ENCODE data around the gene OR10S1. TPM values are rescaled to one million over a fixed set of nuclear protein-coding genes. Genes with fewer than 3 reads are reported as not detected.

Gene OR10S1
- total and polyA plus RNA-seq, 4 donors, result not detected

DNA sequence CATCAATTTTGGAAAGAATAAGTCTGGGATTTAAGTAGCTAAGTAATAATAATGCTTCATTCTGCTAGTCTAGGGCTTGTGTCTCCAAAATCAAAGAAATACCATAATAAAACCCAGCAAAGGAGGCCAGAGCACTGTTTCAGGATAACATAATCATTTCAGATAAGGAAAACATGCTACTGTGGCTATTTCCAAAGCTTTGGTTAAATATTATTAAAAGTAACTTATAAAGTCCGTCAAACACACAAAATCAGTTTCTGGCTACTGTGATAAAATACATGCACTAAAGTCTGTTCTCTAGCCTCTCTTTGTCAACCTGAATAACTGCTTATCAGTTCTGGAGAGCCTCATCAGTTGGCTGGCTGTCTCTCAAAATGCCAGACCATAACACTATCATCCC is 32.4 kb downstream of the OR10S1 start:
- H3K9me3 ChIP-seq (ENCODE audit: control insufficient read depth, insufficient read depth, low read length), result no peaks in the 10 kb centered on the region
- WGBS (ENCODE audit: insufficient coverage), result no CpG with 5 or more reads among the region's 1 CpG
- no peaks in the 10 kb centered on the region for H3K4me1 ChIP-seq (ENCODE audit: control insufficient read depth, insufficient read depth, low read length)
- H3K4me3 ChIP-seq (ENCODE audit: low read depth, low read length), result no peak overlapping the region
- no peak for DNase-seq (ENCODE audit: low read depth in 4 of 6, low spot score in 6 of 6)
- H3K36me3 ChIP-seq (ENCODE audit: control insufficient read depth, insufficient read depth, low read length), result no peaks in the 10 kb centered on the region
- no peaks in the 10 kb centered on the region for H3K27me3 ChIP-seq (ENCODE audit: control insufficient read depth, insufficient read depth, low read length)
- H3K27ac ChIP-seq (ENCODE audit: low read depth, low read length), result no peak overlapping the region

DNA sequence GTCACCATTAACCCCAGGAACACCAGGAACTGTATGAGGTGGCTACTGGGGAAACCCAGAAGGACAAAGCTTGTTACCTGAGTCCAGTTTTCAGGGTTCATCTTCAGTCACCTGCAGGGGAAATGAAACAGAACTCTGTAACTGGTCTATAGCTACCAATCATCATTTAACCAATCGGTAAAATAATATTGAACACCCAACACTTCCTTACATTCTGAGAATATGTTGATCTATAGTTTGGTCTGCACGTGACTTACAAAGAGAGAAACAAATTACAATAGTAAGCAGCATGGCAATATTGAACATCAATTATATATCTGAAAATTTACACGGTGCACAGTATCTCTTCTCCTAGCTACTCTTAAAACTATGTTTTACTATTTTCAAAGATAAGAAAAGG is 33.8 kb downstream of the OR10S1 start, which contains the start of gene OR6T1:
Gene OR6T1 (minus strand): TSS at position 101 of the 400 bp plus-strand sequence. CDS start 0 bp downstream, at position 101.
- Histone ChIP-seq H3K27me3 (ENCODE audit: control insufficient read depth, insufficient read depth, low read length) (no peaks in the 10 kb centered on the region), H3K9me3 (ENCODE audit: control insufficient read depth, insufficient read depth, low read length) (no peaks in the 10 kb centered on the region), H3K4me3 (ENCODE audit: low read depth, low read length) (no peak within 1 kb of the TSS), H3K4me1 (ENCODE audit: control insufficient read depth, insufficient read depth, low read length) (no peaks in the 10 kb centered on the region), H3K27ac (ENCODE audit: low read depth, low read length) (no peak within 1 kb of the TSS), H3K36me3 (ENCODE audit: control insufficient read depth, insufficient read depth, low read length) (no peaks in the 10 kb centered on the region)
- no CpG with 5 or more reads among the region's 3 CpGs for WGBS (ENCODE audit: insufficient coverage)
- no peak for DNase-seq (ENCODE audit: low read depth in 4 of 6, low spot score in 6 of 6)

DNA sequence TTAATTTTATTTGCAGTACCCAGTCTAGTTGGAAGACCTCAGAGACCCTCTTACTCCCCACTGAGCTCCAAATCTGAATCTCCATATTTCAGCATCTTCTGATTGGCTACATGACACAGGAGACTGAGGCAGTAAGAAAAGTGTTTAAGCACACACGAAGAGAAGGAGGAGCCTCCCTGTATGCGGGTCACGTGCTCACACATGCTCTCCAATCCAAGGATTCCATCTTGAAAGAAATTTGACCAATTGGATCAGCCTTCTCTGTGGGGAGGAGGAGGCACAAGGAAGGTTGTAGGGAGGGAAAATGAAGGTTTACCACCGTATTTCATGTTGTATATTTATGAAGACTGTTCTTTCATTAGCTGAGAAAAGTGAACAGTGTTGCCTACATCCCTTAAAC is 35.2 kb downstream of the OR10S1 start:
- DNase-seq (ENCODE audit: low read depth in 4 of 6, low spot score in 6 of 6), result no peak
- Histone ChIP-seq H3K36me3 (ENCODE audit: control insufficient read depth, insufficient read depth, low read length) (no peaks in the 10 kb centered on the region), H3K9me3 (ENCODE audit: control insufficient read depth, insufficient read depth, low read length) (no peaks in the 10 kb centered on the region), H3K27me3 (ENCODE audit: control insufficient read depth, insufficient read depth, low read length) (no peaks in the 10 kb centered on the region), H3K4me3 (ENCODE audit: low read depth, low read length) (no peak overlapping the region), H3K27ac (ENCODE audit: low read depth, low read length) (no peak overlapping the region), H3K4me1 (ENCODE audit: control insufficient read depth, insufficient read depth, low read length) (no peaks in the 10 kb centered on the region)
- 100% methylated on average over 1 of the region's 4 CpGs for WGBS (ENCODE audit: insufficient coverage)

DNA sequence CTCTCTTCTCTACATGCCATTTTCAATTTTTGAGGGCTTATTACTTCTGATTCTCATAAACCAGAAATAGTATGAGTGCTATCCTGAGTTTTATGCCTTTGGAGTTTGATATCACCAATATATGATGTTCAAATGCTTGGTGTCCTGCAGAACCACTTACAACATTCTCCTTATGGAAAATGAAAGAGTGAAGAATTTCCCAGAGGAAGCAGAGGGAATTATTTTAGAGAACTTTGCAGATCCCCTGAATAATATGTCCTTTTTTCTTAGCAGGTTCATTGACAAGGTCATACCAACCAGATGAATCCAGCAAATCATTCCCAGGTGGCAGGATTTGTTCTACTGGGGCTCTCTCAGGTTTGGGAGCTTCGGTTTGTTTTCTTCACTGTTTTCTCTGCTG is 38.3 kb downstream of the OR10S1 start, which contains the start of gene OR4D5:
Gene OR4D5 (plus strand): TSS at position 301 of the 400 bp plus-strand sequence. CDS start 0 bp downstream, at position 301.
- no peak within 1 kb of the TSS for H3K4me3 ChIP-seq (ENCODE audit: low read depth, low read length)
- no peaks in the 10 kb centered on the region for H3K27me3 ChIP-seq (ENCODE audit: control insufficient read depth, insufficient read depth, low read length)
- H3K4me1 ChIP-seq (ENCODE audit: control insufficient read depth, insufficient read depth, low read length), result no peaks in the 10 kb centered on the region
- no peak within 1 kb of the TSS for H3K27ac ChIP-seq (ENCODE audit: low read depth, low read length)
- H3K9me3 ChIP-seq (ENCODE audit: control insufficient read depth, insufficient read depth, low read length), result no peaks in the 10 kb centered on the region
- no peaks in the 10 kb centered on the region for H3K36me3 ChIP-seq (ENCODE audit: control insufficient read depth, insufficient read depth, low read length)
- DNase-seq (ENCODE audit: low read depth in 4 of 6, low spot score in 6 of 6), result no peak
- no CpG with 5 or more reads among the region's 1 CpG for WGBS (ENCODE audit: insufficient coverage)

Other genes starting within 250 kb of the OR10S1 start
- gene ZNF202, start 236.1 kb downstream of the OR10S1 start, total RNA-seq, result 10 to 100 TPM; 10.7 to 11.1 TPM
- gene ZNF202, start 236.1 kb downstream of the OR10S1 start, polyA plus RNA-seq (ENCODE audit: insufficient read length in 2 of 2), result 10 to 100 TPM; 13.9 to 15.0 TPM
- gene OR6X1, start 223.3 kb downstream of the OR10S1 start, total RNA-seq, result not detected
- gene OR6X1, start 223.3 kb downstream of the OR10S1 start, polyA plus RNA-seq (ENCODE audit: insufficient read length in 2 of 2), result not detected
- gene OR6M1, start 171.4 kb downstream of the OR10S1 start, total RNA-seq, result not detected
- gene OR6M1, start 171.4 kb downstream of the OR10S1 start, polyA plus RNA-seq (ENCODE audit: insufficient read length in 2 of 2), result not detected
- not detected for gene TMEM225, start 92.1 kb downstream of the OR10S1 start, total RNA-seq
- gene TMEM225, start 92.1 kb downstream of the OR10S1 start, polyA plus RNA-seq (ENCODE audit: insufficient read length in 2 of 2), result not detected
- gene OR8D4, start 75.6 kb downstream of the OR10S1 start, total RNA-seq, result under 1 TPM; 0.06 to 0.10 TPM
- gene OR8D4, start 75.6 kb downstream of the OR10S1 start, polyA plus RNA-seq (ENCODE audit: insufficient read length in 2 of 2), result not detected
- not detected for gene OR4D5, start 38.2 kb downstream of the OR10S1 start, total RNA-seq
- not detected for gene OR4D5, start 38.2 kb downstream of the OR10S1 start, polyA plus RNA-seq (ENCODE audit: insufficient read length in 2 of 2)
- gene OR6T1, start 33.9 kb downstream of the OR10S1 start, total RNA-seq, result not detected
- gene OR6T1, start 33.9 kb downstream of the OR10S1 start, polyA plus RNA-seq (ENCODE audit: insufficient read length in 2 of 2), result not detected
- gene OR10G6, start 17.4 kb upstream of the OR10S1 start, total RNA-seq, result not detected
- gene OR10G6, start 17.4 kb upstream of the OR10S1 start, polyA plus RNA-seq (ENCODE audit: insufficient read length in 2 of 2), result not detected
- not detected for gene OR10G4, start 35.2 kb upstream of the OR10S1 start, total RNA-seq
- not detected for gene OR10G4, start 35.2 kb upstream of the OR10S1 start, polyA plus RNA-seq (ENCODE audit: insufficient read length in 2 of 2)
- not detected for gene OR10G9, start 45.2 kb upstream of the OR10S1 start, total RNA-seq
- not detected for gene OR10G9, start 45.2 kb upstream of the OR10S1 start, polyA plus RNA-seq (ENCODE audit: insufficient read length in 2 of 2)
- not detected for gene OR10G8, start 49.0 kb upstream of the OR10S1 start, total RNA-seq
- not detected for gene OR10G8, start 49.0 kb upstream of the OR10S1 start, polyA plus RNA-seq (ENCODE audit: insufficient read length in 2 of 2)
- gene OR10G7, start 63.5 kb upstream of the OR10S1 start, total RNA-seq, result not detected
- gene OR10G7, start 63.5 kb upstream of the OR10S1 start, polyA plus RNA-seq (ENCODE audit: insufficient read length in 2 of 2), result not detected
- gene VWA5A, start 137.7 kb upstream of the OR10S1 start, total RNA-seq, result 10 to 100 TPM; 22.8 to 50.4 TPM
- 10 to 100 TPM; 38.4 to 41.5 TPM for gene VWA5A, start 137.7 kb upstream of the OR10S1 start, polyA plus RNA-seq (ENCODE audit: insufficient read length in 2 of 2)
- gene OR10D3, start 205.6 kb upstream of the OR10S1 start, total RNA-seq, result not detected
- not detected for gene OR10D3, start 205.6 kb upstream of the OR10S1 start, polyA plus RNA-seq (ENCODE audit: insufficient read length in 2 of 2)